Measurements from ENCODE around the gene NXPH1.

DNA sequence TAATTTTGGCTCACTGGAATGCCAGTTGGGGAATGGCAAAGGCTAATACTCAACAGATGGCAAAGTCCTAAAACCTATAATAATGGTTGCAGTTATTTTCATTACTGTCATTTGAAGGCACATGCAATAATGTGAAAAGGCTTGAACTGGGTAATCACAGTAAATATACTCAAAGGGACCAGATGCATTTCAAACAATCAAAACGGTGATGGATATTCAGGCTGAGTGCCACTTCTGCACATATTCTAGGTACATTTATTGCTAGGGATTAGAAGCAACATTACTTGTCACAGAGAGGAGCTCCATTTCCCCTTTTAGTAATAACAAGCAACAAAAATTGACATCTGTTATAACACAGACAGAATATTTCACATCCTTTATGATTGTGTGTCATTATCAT, 171.8 kb downstream of the NXPH1 start:
- TF ChIP-seq, protein P1, sequence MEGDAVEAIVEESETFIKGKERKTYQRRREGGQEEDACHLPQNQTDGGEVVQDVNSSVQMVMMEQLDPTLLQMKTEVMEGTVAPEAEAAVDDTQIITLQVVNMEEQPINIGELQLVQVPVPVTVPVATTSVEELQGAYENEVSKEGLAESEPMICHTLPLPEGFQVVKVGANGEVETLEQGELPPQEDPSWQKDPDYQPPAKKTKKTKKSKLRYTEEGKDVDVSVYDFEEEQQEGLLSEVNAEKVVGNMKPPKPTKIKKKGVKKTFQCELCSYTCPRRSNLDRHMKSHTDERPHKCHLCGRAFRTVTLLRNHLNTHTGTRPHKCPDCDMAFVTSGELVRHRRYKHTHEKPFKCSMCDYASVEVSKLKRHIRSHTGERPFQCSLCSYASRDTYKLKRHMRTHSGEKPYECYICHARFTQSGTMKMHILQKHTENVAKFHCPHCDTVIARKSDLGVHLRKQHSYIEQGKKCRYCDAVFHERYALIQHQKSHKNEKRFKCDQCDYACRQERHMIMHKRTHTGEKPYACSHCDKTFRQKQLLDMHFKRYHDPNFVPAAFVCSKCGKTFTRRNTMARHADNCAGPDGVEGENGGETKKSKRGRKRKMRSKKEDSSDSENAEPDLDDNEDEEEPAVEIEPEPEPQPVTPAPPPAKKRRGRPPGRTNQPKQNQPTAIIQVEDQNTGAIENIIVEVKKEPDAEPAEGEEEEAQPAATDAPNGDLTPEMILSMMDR (IDR thresholded peaks at IDR 0.05) = no peak
- TF ChIP-seq POLR2A (IDR thresholded peaks at IDR 0.05) = no peak

Measured in lower leg skin (tissue), 3 donors.